A549 treated with AZD9567 at 1 μM for 4 hours (cell line): ENCODE data around the gene HIBCH. TPM values are rescaled to one million over a fixed set of nuclear protein-coding genes. Genes with fewer than 3 reads are reported as not detected.

ENCODE experiments used
- total RNA-seq: library from RNA; stranded (reverse); fragments of 200-300 nt; extraction: Qiagen RNA extraction; gene quantifications from 5 replicates; pipeline ENCODE4 v1.2.3, GENCODE V29; 2022; ENCODE audit not compliant: insufficient read depth

The HIBCH gene
- total RNA-seq: 12.7 to 27.4 TPM (median 14.8 TPM) in 5 replicates

GRCh38 chr2:190319555-190320498 lies at the start of gene HIBCH:
Gene HIBCH (minus strand): TSS chr2:190319826. CDS start chr2:190319750, 76 bp downstream.

GRCh38 chr2:190343536-190344275 lies 24.1 kb upstream of the HIBCH start, which contains the start of gene INPP1:
Gene INPP1 (plus strand): TSS chr2:190343589. CDS start chr2:190360103, 16,514 bp downstream.

Other genes starting within 250 kb of the HIBCH start
- gene INPP1, start 23.8 kb upstream of the HIBCH start, total RNA-seq: 25.8 to 58.0 TPM (median 32.0 TPM) in 5 replicates
- gene MFSD6, start 88.5 kb upstream of the HIBCH start, total RNA-seq: 21.3 to 32.3 TPM (median 28.9 TPM) in 5 replicates
- 4.1 to 7.8 TPM (median 7.3 TPM) in 5 replicates for gene NEMP2, start 214.9 kb upstream of the HIBCH start, total RNA-seq